HepG2 (cell line): ENCODE results near the gene HAT1. TPM values are rescaled to one million over a fixed set of nuclear protein-coding genes. Genes with fewer than 3 reads are reported as not detected.

Experiments
- CTCF ChIP-seq: sonication (generic); formaldehyde crosslinking; IDR thresholded peaks from 2 replicates; pipeline ENCODE4 v1.5.0; 2020; ENCODE audit warnings: mild to moderate bottlenecking, missing genetic modification reagents, moderate library complexity
- ETS1 ChIP-seq: sonication (generic); formaldehyde crosslinking; IDR thresholded peaks from 2 replicates; pipeline ENCODE4 v1.4.0; 2020; ENCODE audit warnings: missing genetic modification reagents
- GZF1 ChIP-seq: sonication (generic); formaldehyde crosslinking; IDR thresholded peaks from 2 replicates; pipeline ENCODE4 v1.5.1; 2020; ENCODE audit warnings: mild to moderate bottlenecking, missing genetic modification reagents
- KLF11 ChIP-seq: IDR thresholded peaks from 2 replicates; pipeline ENCODE4 v1.6.1; 2016; ENCODE audit warnings: missing compliant biosample characterization
- MBNL3 ChIP-seq: fragments of 250-450 bp; sonication (Bioruptor Pico); conservative IDR thresholded peaks from 2 replicates; pipeline ENCODE4 v1.8.0; 2022; ENCODE audit warnings: mild to moderate bottlenecking, inconsistent platforms
- MYNN ChIP-seq: sonication (generic); formaldehyde crosslinking; IDR thresholded peaks from 2 replicates; pipeline ENCODE4 v1.4.0; 2020; ENCODE audit warnings: mild to moderate bottlenecking, low read depth, missing genetic modification reagents
- RBM39 ChIP-seq: fragments of 200-400 bp; formaldehyde crosslinking; IDR thresholded peaks from one replicate; pipeline ENCODE4 v1.6.1; 2018; ENCODE audit warnings: antibody characterized with exemption, mild to moderate bottlenecking, low read depth, low read length; ENCODE audit not compliant: poor library complexity, severe bottlenecking
- XRCC5 ChIP-seq: fragments of 200-400 bp; formaldehyde crosslinking; optimal IDR thresholded peaks from 2 replicates; pipeline ENCODE3; 2017; ENCODE audit warnings: mild to moderate bottlenecking, low read length
- ZNF550 ChIP-seq: sonication (generic); formaldehyde crosslinking; IDR thresholded peaks from 2 replicates; pipeline ENCODE4 v1.4.0; 2020; ENCODE audit warnings: mild to moderate bottlenecking, missing genetic modification reagents, borderline replicate concordance
- ZNF562 ChIP-seq: sonication (generic); formaldehyde crosslinking; IDR thresholded peaks from 2 replicates; pipeline ENCODE4 v1.8.0; 2022; ENCODE audit warnings: missing genetic modification reagents, borderline replicate concordance
- ZNF761 ChIP-seq: sonication (generic); formaldehyde crosslinking; conservative IDR thresholded peaks from 2 replicates; pipeline ENCODE4 v1.4.0; 2020; ENCODE audit warnings: mild to moderate bottlenecking, missing genetic modification reagents
- polyA plus RNA-seq, 8 experiments: library from polyadenylated mRNA; depleted of rRNA in 3 of 8; stranded (reverse) in 7 of 8; unstranded in 1 of 8; fragments of >200 nt; fragmentation: Illumina TruSeq in 4 of 8; extraction: Trizol in 4 of 8; gene quantifications; 2 replicates each; pipeline versions ENCODE4 v1.2.1 to v1.2.3, GENCODE V29; 2011 to 2016; ENCODE audit warnings: low read depth in 4 of 8, missing spikeins in 1 of 8, mixed read lengths in 1 of 8; ENCODE audit not compliant: insufficient read depth in 1 of 8
- total RNA-seq, 5 experiments: library from RNA; depleted of rRNA; stranded (reverse); fragments of >200 nt; fragmentation: Illumina TruSeq; extraction: Trizol; gene quantifications; 2 replicates each; pipeline ENCODE4 v1.2.3, GENCODE V29; 2016; ENCODE audit warnings: low read depth in 1 of 5
- TF ChIP-seq, protein P1 (sequence below): sonication (generic); formaldehyde crosslinking; IDR thresholded peaks from 2 replicates; pipeline ENCODE4 v1.4.0; 2020; ENCODE audit warnings: mild to moderate bottlenecking, missing genetic modification reagents, borderline replicate concordance
- TF ChIP-seq, protein P2 (sequence below): sonication (generic); formaldehyde crosslinking; IDR thresholded peaks from 2 replicates; pipeline ENCODE4 v1.5.1; 2020; ENCODE audit warnings: mild to moderate bottlenecking, missing genetic modification reagents, moderate library complexity

HAT1 gene
- total and polyA plus RNA-seq, 2 of the 13 experiments (the other 11 are each of a cell fraction or from before 2014, with no cell fraction given) = 45.4 to 119 TPM

GRCh38 chr2:171999604-172000469 is 77.6 kb downstream of the HAT1 start, which contains the start of gene METAP1D (continued):
- TF ChIP-seq, protein P1, sequence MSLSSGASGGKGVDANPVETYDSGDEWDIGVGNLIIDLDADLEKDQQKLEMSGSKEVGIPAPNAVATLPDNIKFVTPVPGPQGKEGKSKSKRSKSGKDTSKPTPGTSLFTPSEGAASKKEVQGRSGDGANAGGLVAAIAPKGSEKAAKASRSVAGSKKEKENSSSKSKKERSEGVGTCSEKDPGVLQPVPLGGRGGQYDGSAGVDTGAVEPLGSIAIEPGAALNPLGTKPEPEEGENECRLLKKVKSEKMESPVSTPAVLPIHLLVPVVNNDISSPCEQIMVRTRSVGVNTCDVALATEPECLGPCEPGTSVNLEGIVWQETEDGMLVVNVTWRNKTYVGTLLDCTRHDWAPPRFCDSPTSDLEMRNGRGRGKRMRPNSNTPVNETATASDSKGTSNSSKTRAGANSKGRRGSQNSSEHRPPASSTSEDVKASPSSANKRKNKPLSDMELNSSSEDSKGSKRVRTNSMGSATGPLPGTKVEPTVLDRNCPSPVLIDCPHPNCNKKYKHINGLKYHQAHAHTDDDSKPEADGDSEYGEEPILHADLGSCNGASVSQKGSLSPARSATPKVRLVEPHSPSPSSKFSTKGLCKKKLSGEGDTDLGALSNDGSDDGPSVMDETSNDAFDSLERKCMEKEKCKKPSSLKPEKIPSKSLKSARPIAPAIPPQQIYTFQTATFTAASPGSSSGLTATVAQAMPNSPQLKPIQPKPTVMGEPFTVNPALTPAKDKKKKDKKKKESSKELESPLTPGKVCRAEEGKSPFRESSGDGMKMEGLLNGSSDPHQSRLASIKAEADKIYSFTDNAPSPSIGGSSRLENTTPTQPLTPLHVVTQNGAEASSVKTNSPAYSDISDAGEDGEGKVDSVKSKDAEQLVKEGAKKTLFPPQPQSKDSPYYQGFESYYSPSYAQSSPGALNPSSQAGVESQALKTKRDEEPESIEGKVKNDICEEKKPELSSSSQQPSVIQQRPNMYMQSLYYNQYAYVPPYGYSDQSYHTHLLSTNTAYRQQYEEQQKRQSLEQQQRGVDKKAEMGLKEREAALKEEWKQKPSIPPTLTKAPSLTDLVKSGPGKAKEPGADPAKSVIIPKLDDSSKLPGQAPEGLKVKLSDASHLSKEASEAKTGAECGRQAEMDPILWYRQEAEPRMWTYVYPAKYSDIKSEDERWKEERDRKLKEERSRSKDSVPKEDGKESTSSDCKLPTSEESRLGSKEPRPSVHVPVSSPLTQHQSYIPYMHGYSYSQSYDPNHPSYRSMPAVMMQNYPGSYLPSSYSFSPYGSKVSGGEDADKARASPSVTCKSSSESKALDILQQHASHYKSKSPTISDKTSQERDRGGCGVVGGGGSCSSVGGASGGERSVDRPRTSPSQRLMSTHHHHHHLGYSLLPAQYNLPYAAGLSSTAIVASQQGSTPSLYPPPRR (CRISPR knock-in tag) = peak; percentile 85
- TF ChIP-seq KLF11 (CRISPR knock-in tag) (peak; percentile 78; the same call in 1 of the 2 replicates), MBNL3 (CRISPR knock-in tag) (no peak), RBM39 (no peak), ZNF761 (CRISPR knock-in tag) (peak; percentile 96; the same call in 1 of the 2 replicates), GZF1 (CRISPR knock-in tag) (peak; percentile 65; the same call in 1 of the 2 replicates), ZNF550 (CRISPR knock-in tag) (no peak; the same call in 1 of the 2 replicates), XRCC5 (peak; percentile 91), MYNN (CRISPR knock-in tag) (peak; percentile 93), ZNF562 (CRISPR knock-in tag) (peak; percentile 70), CTCF (CRISPR knock-in tag) (peak; percentile 36; the same call in 1 of the 2 replicates), ETS1 (CRISPR knock-in tag) (peak; percentile 97; the same call in 1 of the 2 replicates)
- TF ChIP-seq, protein P2, sequence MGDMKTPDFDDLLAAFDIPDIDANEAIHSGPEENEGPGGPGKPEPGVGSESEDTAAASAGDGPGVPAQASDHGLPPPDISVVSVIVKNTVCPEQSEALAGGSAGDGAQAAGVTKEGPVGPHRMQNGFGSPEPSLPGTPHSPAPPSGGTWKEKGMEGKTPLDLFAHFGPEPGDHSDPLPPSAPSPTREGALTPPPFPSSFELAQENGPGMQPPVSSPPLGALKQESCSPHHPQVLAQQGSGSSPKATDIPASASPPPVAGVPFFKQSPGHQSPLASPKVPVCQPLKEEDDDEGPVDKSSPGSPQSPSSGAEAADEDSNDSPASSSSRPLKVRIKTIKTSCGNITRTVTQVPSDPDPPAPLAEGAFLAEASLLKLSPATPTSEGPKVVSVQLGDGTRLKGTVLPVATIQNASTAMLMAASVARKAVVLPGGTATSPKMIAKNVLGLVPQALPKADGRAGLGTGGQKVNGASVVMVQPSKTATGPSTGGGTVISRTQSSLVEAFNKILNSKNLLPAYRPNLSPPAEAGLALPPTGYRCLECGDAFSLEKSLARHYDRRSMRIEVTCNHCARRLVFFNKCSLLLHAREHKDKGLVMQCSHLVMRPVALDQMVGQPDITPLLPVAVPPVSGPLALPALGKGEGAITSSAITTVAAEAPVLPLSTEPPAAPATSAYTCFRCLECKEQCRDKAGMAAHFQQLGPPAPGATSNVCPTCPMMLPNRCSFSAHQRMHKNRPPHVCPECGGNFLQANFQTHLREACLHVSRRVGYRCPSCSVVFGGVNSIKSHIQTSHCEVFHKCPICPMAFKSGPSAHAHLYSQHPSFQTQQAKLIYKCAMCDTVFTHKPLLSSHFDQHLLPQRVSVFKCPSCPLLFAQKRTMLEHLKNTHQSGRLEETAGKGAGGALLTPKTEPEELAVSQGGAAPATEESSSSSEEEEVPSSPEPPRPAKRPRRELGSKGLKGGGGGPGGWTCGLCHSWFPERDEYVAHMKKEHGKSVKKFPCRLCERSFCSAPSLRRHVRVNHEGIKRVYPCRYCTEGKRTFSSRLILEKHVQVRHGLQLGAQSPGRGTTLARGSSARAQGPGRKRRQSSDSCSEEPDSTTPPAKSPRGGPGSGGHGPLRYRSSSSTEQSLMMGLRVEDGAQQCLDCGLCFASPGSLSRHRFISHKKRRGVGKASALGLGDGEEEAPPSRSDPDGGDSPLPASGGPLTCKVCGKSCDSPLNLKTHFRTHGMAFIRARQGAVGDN (CRISPR knock-in tag) = peak; percentile 100
